HCT116 (cell line): ENCODE measurements around the gene MSMO1.

Experiments used
- CEBPB ChIP-seq: IDR thresholded peaks from 2 replicates; pipeline ENCODE4 v1.6.1; 2012; ENCODE audit warnings: low read depth
- EZH2 ChIP-seq: fragments of 200-600 bp; sonication (generic); IDR thresholded peaks from 2 replicates; pipeline ENCODE4 v1.6.1; 2017; ENCODE audit warnings: antibody characterized with exemption, mixed run types
- EZH2phosphoT487 ChIP-seq: fragments of 200-600 bp; IDR thresholded peaks from 2 replicates; pipeline ENCODE4 v1.6.1; 2018; ENCODE audit warnings: antibody characterized with exemption, borderline replicate concordance
- JUND ChIP-seq: IDR thresholded peaks from 2 replicates; pipeline ENCODE4 v1.6.1; 2012
- POLR2A ChIP-seq: IDR thresholded peaks from 2 replicates; pipeline ENCODE4 v1.7.0; 2011; ENCODE audit warnings: borderline replicate concordance; ENCODE audit not compliant: insufficient read depth, insufficient read length; ENCODE audit errors: extremely low read depth
- POLR2AphosphoS5 ChIP-seq: IDR thresholded peaks from 2 replicates; pipeline ENCODE4 v1.6.1; 2011; ENCODE audit warnings: mild to moderate bottlenecking, low read depth, low read length, moderate library complexity
- SIN3A ChIP-seq: IDR thresholded peaks from 2 replicates; pipeline ENCODE4 v1.6.1; 2012; ENCODE audit warnings: low read depth
- ZNF274 ChIP-seq: fragments of 200-500 bp; sonication (Bioruptor generic); IDR thresholded peaks from 2 replicates; pipeline ENCODE4 v1.6.1; 2014; ENCODE audit warnings: mild to moderate bottlenecking, low read depth, low read length, inconsistent platforms
- TF ChIP-seq, protein P1 (sequence below), 3 experiments: fragments of 200-600 bp in 1 of 3; sonication (generic) in 1 of 3; IDR thresholded peaks in 2 of 3; conservative IDR thresholded peaks in 1 of 3; 2 replicates each; pipeline ENCODE4 v1.5.1; 2012 to 2017; ENCODE audit warnings: low read depth in 2 of 3, low read length in 2 of 3, antibody characterized with exemption in 1 of 3, borderline replicate concordance in 1 of 3, control low read depth in 1 of 3, mild to moderate bottlenecking in 1 of 3, mixed read lengths in 1 of 3, mixed run types in 1 of 3, moderate library complexity in 1 of 3; ENCODE audit not compliant: insufficient read depth in 1 of 3
- TF ChIP-seq, protein P2 (sequence below): IDR thresholded peaks from 2 replicates; pipeline ENCODE4 v1.6.1; 2012; ENCODE audit warnings: low read depth
- TF ChIP-seq, protein P3 (sequence below): IDR thresholded peaks from 2 replicates; pipeline ENCODE4 v1.6.1; 2012

DNA sequence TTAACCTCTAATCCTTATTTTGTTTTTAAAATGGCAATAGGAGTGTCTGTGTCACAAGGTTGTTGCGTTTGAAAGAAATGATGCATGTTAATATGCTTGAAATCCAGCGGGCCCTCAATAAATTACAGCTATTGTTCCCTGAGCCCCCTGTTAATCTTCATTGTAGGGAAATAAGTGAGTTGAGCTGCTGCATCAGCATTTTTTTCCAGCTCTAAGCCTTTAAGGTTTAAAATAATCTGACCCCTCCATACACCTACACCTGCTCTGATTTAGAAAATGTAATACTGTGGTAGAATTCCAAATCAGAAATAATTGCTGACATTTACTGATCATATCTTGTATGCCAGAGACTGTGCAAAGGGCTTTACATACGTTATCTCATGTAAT lies 2.6 kb upstream of the MSMO1 start:
- TF ChIP-seq, protein P1, sequence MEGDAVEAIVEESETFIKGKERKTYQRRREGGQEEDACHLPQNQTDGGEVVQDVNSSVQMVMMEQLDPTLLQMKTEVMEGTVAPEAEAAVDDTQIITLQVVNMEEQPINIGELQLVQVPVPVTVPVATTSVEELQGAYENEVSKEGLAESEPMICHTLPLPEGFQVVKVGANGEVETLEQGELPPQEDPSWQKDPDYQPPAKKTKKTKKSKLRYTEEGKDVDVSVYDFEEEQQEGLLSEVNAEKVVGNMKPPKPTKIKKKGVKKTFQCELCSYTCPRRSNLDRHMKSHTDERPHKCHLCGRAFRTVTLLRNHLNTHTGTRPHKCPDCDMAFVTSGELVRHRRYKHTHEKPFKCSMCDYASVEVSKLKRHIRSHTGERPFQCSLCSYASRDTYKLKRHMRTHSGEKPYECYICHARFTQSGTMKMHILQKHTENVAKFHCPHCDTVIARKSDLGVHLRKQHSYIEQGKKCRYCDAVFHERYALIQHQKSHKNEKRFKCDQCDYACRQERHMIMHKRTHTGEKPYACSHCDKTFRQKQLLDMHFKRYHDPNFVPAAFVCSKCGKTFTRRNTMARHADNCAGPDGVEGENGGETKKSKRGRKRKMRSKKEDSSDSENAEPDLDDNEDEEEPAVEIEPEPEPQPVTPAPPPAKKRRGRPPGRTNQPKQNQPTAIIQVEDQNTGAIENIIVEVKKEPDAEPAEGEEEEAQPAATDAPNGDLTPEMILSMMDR (IDR thresholded peaks at IDR 0.05 in 2 of 3, conservative IDR thresholded peaks at IDR 0.05 in 1 of 3; ENCODE audit: borderline replicate concordance in 1 of 3, insufficient read depth in 1 of 3, low read depth in 2 of 3, low read length in 2 of 3), result no peak
- TF ChIP-seq, protein P2, sequence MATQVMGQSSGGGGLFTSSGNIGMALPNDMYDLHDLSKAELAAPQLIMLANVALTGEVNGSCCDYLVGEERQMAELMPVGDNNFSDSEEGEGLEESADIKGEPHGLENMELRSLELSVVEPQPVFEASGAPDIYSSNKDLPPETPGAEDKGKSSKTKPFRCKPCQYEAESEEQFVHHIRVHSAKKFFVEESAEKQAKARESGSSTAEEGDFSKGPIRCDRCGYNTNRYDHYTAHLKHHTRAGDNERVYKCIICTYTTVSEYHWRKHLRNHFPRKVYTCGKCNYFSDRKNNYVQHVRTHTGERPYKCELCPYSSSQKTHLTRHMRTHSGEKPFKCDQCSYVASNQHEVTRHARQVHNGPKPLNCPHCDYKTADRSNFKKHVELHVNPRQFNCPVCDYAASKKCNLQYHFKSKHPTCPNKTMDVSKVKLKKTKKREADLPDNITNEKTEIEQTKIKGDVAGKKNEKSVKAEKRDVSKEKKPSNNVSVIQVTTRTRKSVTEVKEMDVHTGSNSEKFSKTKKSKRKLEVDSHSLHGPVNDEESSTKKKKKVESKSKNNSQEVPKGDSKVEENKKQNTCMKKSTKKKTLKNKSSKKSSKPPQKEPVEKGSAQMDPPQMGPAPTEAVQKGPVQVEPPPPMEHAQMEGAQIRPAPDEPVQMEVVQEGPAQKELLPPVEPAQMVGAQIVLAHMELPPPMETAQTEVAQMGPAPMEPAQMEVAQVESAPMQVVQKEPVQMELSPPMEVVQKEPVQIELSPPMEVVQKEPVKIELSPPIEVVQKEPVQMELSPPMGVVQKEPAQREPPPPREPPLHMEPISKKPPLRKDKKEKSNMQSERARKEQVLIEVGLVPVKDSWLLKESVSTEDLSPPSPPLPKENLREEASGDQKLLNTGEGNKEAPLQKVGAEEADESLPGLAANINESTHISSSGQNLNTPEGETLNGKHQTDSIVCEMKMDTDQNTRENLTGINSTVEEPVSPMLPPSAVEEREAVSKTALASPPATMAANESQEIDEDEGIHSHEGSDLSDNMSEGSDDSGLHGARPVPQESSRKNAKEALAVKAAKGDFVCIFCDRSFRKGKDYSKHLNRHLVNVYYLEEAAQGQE, result no peak
- no peak for TF ChIP-seq EZH2
- TF ChIP-seq SIN3A, result no peak
- no peak for TF ChIP-seq POLR2AphosphoS5
- TF ChIP-seq POLR2A, result no peak
- TF ChIP-seq EZH2phosphoT487, result no peak
- TF ChIP-seq, protein P3, sequence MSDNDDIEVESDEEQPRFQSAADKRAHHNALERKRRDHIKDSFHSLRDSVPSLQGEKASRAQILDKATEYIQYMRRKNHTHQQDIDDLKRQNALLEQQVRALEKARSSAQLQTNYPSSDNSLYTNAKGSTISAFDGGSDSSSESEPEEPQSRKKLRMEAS, result no peak
- TF ChIP-seq JUND, result no peak
- TF ChIP-seq ZNF274, result no peak
- no peak for TF ChIP-seq CEBPB
